ENCODE data around the gene NLRP11.
"Not testable (repeated sequence)": the region's sequence is repeated elsewhere in the genome, so short reads cannot be mapped to it uniquely, and the experiment has no call there.

NLRP11 gene

GRCh38 chr19:55778331-55778730 is 53.5 kb downstream of the NLRP11 start:
- no peaks in the 10 kb centered on the region for H4K20me1 ChIP-seq (ENCODE audit: control insufficient read depth, insufficient read depth, low read depth, low read length)
- H3K4me3 ChIP-seq (ENCODE audit: low read length): no peak overlapping the region
- TF ChIP-seq EZH2phosphoT487 (IDR thresholded peaks at IDR 0.05; ENCODE audit: borderline replicate concordance, low read length) (no peak), CTCF (IDR thresholded peaks at IDR 0.05; ENCODE audit: low read depth, low read length, poor library complexity, severe bottlenecking) (no peak)
- no peaks in the 10 kb centered on the region for H3K79me2 ChIP-seq (ENCODE audit: control insufficient read depth, low read length)
- no peaks in the 10 kb centered on the region for H3K9me3 ChIP-seq (ENCODE audit: control insufficient read depth, insufficient read depth, low read length)
- no peaks in the 10 kb centered on the region for H3K9me2 ChIP-seq (replicated peaks; ENCODE audit: control insufficient read depth, low read length)
- H3K27ac ChIP-seq (ENCODE audit: low read depth, low read length): no peak overlapping the region
- no peaks in the 10 kb centered on the region for H3K4me1 ChIP-seq (ENCODE audit: control insufficient read depth, low read length)
- no peaks in the 10 kb centered on the region for H3F3A ChIP-seq (ENCODE audit: control insufficient read depth, insufficient read depth)
- no peak overlapping the region for H3K4me2 ChIP-seq (ENCODE audit: low read length)
- no peaks in the 10 kb centered on the region for H3K27me3 ChIP-seq (ENCODE audit: control insufficient read depth, low read length)
- no peaks in the 10 kb centered on the region for H3K36me3 ChIP-seq (ENCODE audit: control insufficient read depth, low read length)

- H3F3A ChIP-seq (ENCODE audit: control insufficient read depth, insufficient read depth): no peaks in the 10 kb centered on the region
- H3K79me2 ChIP-seq (ENCODE audit: control insufficient read depth, low read length): no peaks in the 10 kb centered on the region
- H3K9me2 ChIP-seq (replicated peaks; ENCODE audit: control insufficient read depth, low read length): no peaks in the 10 kb centered on the region
- TF ChIP-seq CTCF (IDR thresholded peaks at IDR 0.05; ENCODE audit: low read depth, low read length, poor library complexity, severe bottlenecking): peak; percentile 84
- TF ChIP-seq EZH2phosphoT487 (IDR thresholded peaks at IDR 0.05; ENCODE audit: borderline replicate concordance, low read length): no peak
- no peak overlapping the region for H3K4me3 ChIP-seq (ENCODE audit: low read length)
- no peak overlapping the region for H3K27ac ChIP-seq (ENCODE audit: low read depth, low read length)
- no peak overlapping the region for H3K4me2 ChIP-seq (ENCODE audit: low read length)
- H3K9me3 ChIP-seq (ENCODE audit: control insufficient read depth, insufficient read depth, low read length): no peaks in the 10 kb centered on the region
- H4K20me1 ChIP-seq (ENCODE audit: control insufficient read depth, insufficient read depth, low read depth, low read length): no peaks in the 10 kb centered on the region
- H3K36me3 ChIP-seq (ENCODE audit: control insufficient read depth, low read length): no peaks in the 10 kb centered on the region
- no peaks in the 10 kb centered on the region for H3K27me3 ChIP-seq (ENCODE audit: control insufficient read depth, low read length)
- H3K4me1 ChIP-seq (ENCODE audit: control insufficient read depth, low read length): no peaks in the 10 kb centered on the region
These were observed 54.3 kb downstream of the NLRP11 start for GRCh38 chr19:55777528-55777927.

GRCh38 chr19:55769632-55770031 is 62.2 kb downstream of the NLRP11 start:
- H3K9me2 ChIP-seq (replicated peaks; ENCODE audit: control insufficient read depth, low read length); H3K9me3 ChIP-seq (ENCODE audit: control insufficient read depth, insufficient read depth, low read length); H3K4me1 ChIP-seq (ENCODE audit: control insufficient read depth, low read length); H3K36me3 ChIP-seq (ENCODE audit: control insufficient read depth, low read length); H3K4me2 ChIP-seq (ENCODE audit: low read length); H3K27me3 ChIP-seq (ENCODE audit: control insufficient read depth, low read length); H3F3A ChIP-seq (ENCODE audit: control insufficient read depth, insufficient read depth); H4K20me1 ChIP-seq (ENCODE audit: control insufficient read depth, insufficient read depth, low read depth, low read length); H3K27ac ChIP-seq (ENCODE audit: low read depth, low read length); H3K4me3 ChIP-seq (ENCODE audit: low read length); H3K79me2 ChIP-seq (ENCODE audit: control insufficient read depth, low read length): not testable (repeated sequence)

GRCh38 chr19:55768818-55769217 is 63.0 kb downstream of the NLRP11 start, which contains the start of gene RFPL4AL1:
Gene RFPL4AL1 (plus strand): TSS chr19:55769118. CDS start chr19:55771805, 2,687 bp downstream.
- H3K9me2 ChIP-seq (replicated peaks; ENCODE audit: control insufficient read depth, low read length); H3K9me3 ChIP-seq (ENCODE audit: control insufficient read depth, insufficient read depth, low read length); H3F3A ChIP-seq (ENCODE audit: control insufficient read depth, insufficient read depth); H3K27me3 ChIP-seq (ENCODE audit: control insufficient read depth, low read length); H3K79me2 ChIP-seq (ENCODE audit: control insufficient read depth, low read length); H4K20me1 ChIP-seq (ENCODE audit: control insufficient read depth, insufficient read depth, low read depth, low read length); H3K4me3 ChIP-seq (ENCODE audit: low read length); H3K4me2 ChIP-seq (ENCODE audit: low read length); H3K36me3 ChIP-seq (ENCODE audit: control insufficient read depth, low read length); H3K27ac ChIP-seq (ENCODE audit: low read depth, low read length); H3K4me1 ChIP-seq (ENCODE audit: control insufficient read depth, low read length): not testable (repeated sequence)

All from DOHH2 (cell line).